Erythroblast (primary cell): ENCODE results near the gene UBE2H.

ENCODE experiments used
- GATA1 ChIP-seq: IDR thresholded peaks from 2 replicates; pipeline ENCODE4 v1.6.1; 2011; ENCODE audit warnings: low read depth, mild to moderate bottlenecking, control low read depth, low read length, moderate library complexity
- POLR2A ChIP-seq: IDR thresholded peaks from 2 replicates; pipeline ENCODE4 v1.6.1; 2011; ENCODE audit warnings: mild to moderate bottlenecking, low read length

- no peak for TF ChIP-seq POLR2A
- TF ChIP-seq GATA1, result no peak
Observed at GRCh38 chr7:129816742-129817141, 136.0 kb downstream of the UBE2H start.
